Measurements from ENCODE around the gene MUC6.

MUC6 gene

GRCh38 chr11:971092-971690, 65.3 kb downstream of the MUC6 start:
- no peak for DNase-seq (ENCODE audit: extremely low read depth in 1 of 2, low read depth in 1 of 2)

GRCh38 chr11:970319-970871, 66.1 kb downstream of the MUC6 start:
- DNase-seq (ENCODE audit: extremely low read depth in 1 of 2, low read depth in 1 of 2) = no peak

GRCh38 chr11:969651-970205, 66.8 kb downstream of the MUC6 start:
- no peak for DNase-seq (ENCODE audit: extremely low read depth in 1 of 2, low read depth in 1 of 2)

GRCh38 chr11:968822-969221, 67.7 kb downstream of the MUC6 start:
- DNase-seq (ENCODE audit: extremely low read depth in 1 of 2, low read depth in 1 of 2) = no peak

GRCh38 chr11:967995-968751, 68.3 kb downstream of the MUC6 start:
- no peak for DNase-seq (ENCODE audit: extremely low read depth in 1 of 2, low read depth in 1 of 2)

- DNase-seq (ENCODE audit: extremely low read depth in 1 of 2, low read depth in 1 of 2) = no peak
Measured at GRCh38 chr11:965206-965775, 71.2 kb downstream of the MUC6 start.

GRCh38 chr11:963852-964251, 72.7 kb downstream of the MUC6 start:
- DNase-seq (ENCODE audit: extremely low read depth in 1 of 2, low read depth in 1 of 2) = no peak
